CD14-positive monocyte (primary cell): Measurements from ENCODE around the gene HINFP. TPM values are rescaled to one million over a fixed set of nuclear protein-coding genes. Genes with fewer than 3 reads are reported as not detected.
A peak's percentile ranks its signal among the peaks of the same experiment; 100 is the strongest.

ENCODE experiments used
- DNase-seq, 3 donors: peaks; one replicate each; pipeline ENCODE4 v3.0.0-alpha.2; 2011 to 2022
- H2AFZ ChIP-seq: 2 replicates; pipeline ENCODE4 v1.6.0; 2012; ENCODE audit warnings: mild to moderate bottlenecking, low read depth, low read length, inconsistent platforms; ENCODE audit not compliant: insufficient read depth, poor library complexity, severe bottlenecking
- H3K27ac ChIP-seq, 2 donors: 1 replicate in 1 of 2; 2 replicates in 1 of 2; pipeline ENCODE4 v1.5.1; 2012 to 2013; ENCODE audit warnings: low read length in 2 of 2, control low read depth in 1 of 2, inconsistent platforms in 1 of 2, low read depth in 1 of 2, mild to moderate bottlenecking in 1 of 2
- H3K27me3 ChIP-seq, 2 donors: one replicate each; pipeline versions ENCODE4 v1.6.0 to v1.6.1; 2011 to 2013; ENCODE audit warnings: low read length in 2 of 2; ENCODE audit not compliant: control insufficient read depth in 2 of 2, insufficient read depth in 2 of 2
- H3K36me3 ChIP-seq, 2 donors: replicated peaks in 1 of 2; 1 replicate in 1 of 2; 2 replicates in 1 of 2; pipeline versions ENCODE4 v1.5.1 to v1.6.1; 2012 to 2013; ENCODE audit warnings: low read length in 2 of 2, control low read depth in 1 of 2, inconsistent platforms in 1 of 2, mild to moderate bottlenecking in 1 of 2; ENCODE audit not compliant: insufficient read depth in 2 of 2, control insufficient read depth in 1 of 2
- H3K4me1 ChIP-seq, 2 donors: 1 replicate in 1 of 2; 2 replicates in 1 of 2; pipeline versions ENCODE4 v1.5.1 to v1.6.1; 2012 to 2013; ENCODE audit warnings: low read length in 2 of 2, control low read depth in 1 of 2, inconsistent platforms in 1 of 2, mild to moderate bottlenecking in 1 of 2, moderate library complexity in 1 of 2; ENCODE audit not compliant: insufficient read depth in 2 of 2, control insufficient read depth in 1 of 2
- H3K4me2 ChIP-seq: replicated peaks from 2 replicates; pipeline ENCODE3; 2012; ENCODE audit warnings: low read length, moderate library complexity, mild to moderate bottlenecking; ENCODE audit not compliant: poor library complexity, severe bottlenecking; ENCODE audit errors: extremely low read depth
- H3K4me3 ChIP-seq, 3 experiments: fragments of 200-600 bp in 1 of 3; sonication (generic) in 1 of 3; replicated peaks in 1 of 3; 1 replicate in 2 of 3; 2 replicates in 1 of 3; pipeline ENCODE4 v1.5.1; 2011 to 2013; ENCODE audit warnings: low read length in 3 of 3, mild to moderate bottlenecking in 3 of 3, control low read depth in 2 of 3, low read depth in 2 of 3, inconsistent platforms in 1 of 3, moderate library complexity in 1 of 3
- H3K79me2 ChIP-seq: 2 replicates; pipeline ENCODE4 v1.6.0; 2012; ENCODE audit warnings: mild to moderate bottlenecking, control low read depth, inconsistent platforms, low read length, moderate library complexity; ENCODE audit not compliant: insufficient read depth
- H3K9ac ChIP-seq: 2 replicates; pipeline ENCODE4 v1.6.0; 2017; ENCODE audit warnings: low read length, mild to moderate bottlenecking; ENCODE audit not compliant: insufficient read depth, poor library complexity, severe bottlenecking
- H3K9me3 ChIP-seq, 2 donors: replicated peaks in 1 of 2; 1 replicate in 1 of 2; 2 replicates in 1 of 2; pipeline versions ENCODE4 v1.5.1 to v1.6.1; 2012 to 2013; ENCODE audit warnings: low read length in 2 of 2, control low read depth in 1 of 2; ENCODE audit not compliant: control insufficient read depth in 1 of 2, insufficient read depth in 1 of 2
- H4K20me1 ChIP-seq: 2 replicates; pipeline ENCODE4 v1.6.0; 2012; ENCODE audit warnings: mild to moderate bottlenecking, low read length, control low read depth, moderate library complexity; ENCODE audit not compliant: insufficient read depth
- H3K27ac Mint-ChIP-seq, 7 donors: one replicate each; pipeline ENCODE4 v1.8.0; 2020; ENCODE audit warnings: mild to moderate bottlenecking in 7 of 7, mixed read lengths in 7 of 7, moderate library complexity in 6 of 7, inconsistent platforms in 2 of 7
- H3K27me3 Mint-ChIP-seq, 3 donors: one replicate each; pipeline ENCODE4 v1.8.0; 2021 to 2022; ENCODE audit warnings: low read depth in 3 of 3, mild to moderate bottlenecking in 3 of 3, mixed read lengths in 3 of 3, moderate library complexity in 3 of 3, inconsistent platforms in 1 of 3
- H3K36me3 Mint-ChIP-seq, 2 donors: one replicate each; pipeline ENCODE4 v1.8.0; 2020; ENCODE audit warnings: mixed read lengths in 2 of 2, inconsistent platforms in 1 of 2, mild to moderate bottlenecking in 1 of 2
- H3K4me1 Mint-ChIP-seq: one replicate; pipeline ENCODE4 v1.8.0; 2020; ENCODE audit warnings: mild to moderate bottlenecking, mixed read lengths
- H3K4me3 Mint-ChIP-seq, 2 donors: one replicate each; pipeline ENCODE4 v1.8.0; 2020; ENCODE audit warnings: mild to moderate bottlenecking in 2 of 2, mixed read lengths in 2 of 2, moderate library complexity in 1 of 2
- H3K9me3 Mint-ChIP-seq, 7 donors: one replicate each; pipeline ENCODE4 v1.8.0; 2020 to 2022; ENCODE audit warnings: mixed read lengths in 7 of 7, mild to moderate bottlenecking in 6 of 7, moderate library complexity in 6 of 7, inconsistent platforms in 2 of 7
- WGBS: methylation state at CpG from one replicate; pipeline ENCODE4 v1.1.5; 2013; ENCODE audit warnings: missing lambda C conversion rate; ENCODE audit not compliant: insufficient coverage; 5-methylcytosine and 5-hydroxymethylcytosine counted together
- intact Hi-C, 2 donors: fragments of 100-400 bp; cut with micrococcal nuclease; formaldehyde crosslinking; loops; one replicate each; pipeline versions ENCODE4 v1.15.0 to v1.15.1; 2023
- polyA plus RNA-seq, 3 donors: library from polyadenylated mRNA; depleted of rRNA in 1 of 3; unstranded in 2 of 3; stranded (reverse) in 1 of 3; fragments of 300-500 nt in 2 of 3; fragments of >200 nt in 1 of 3; fragmentation: Illumina TruSeq in 2 of 3; gene quantifications; 1 replicate in 2 of 3; 2 replicates in 1 of 3; pipeline ENCODE4 v1.2.3, GENCODE V29; 2012 to 2021
- TF ChIP-seq, protein P1 (sequence below): fragments of 200-600 bp; IDR thresholded peaks from one replicate; pipeline ENCODE4 v1.8.0; 2022; ENCODE audit warnings: antibody characterized with exemption, mild to moderate bottlenecking

HINFP gene
- polyA plus RNA-seq, 3 donors = 8.0 to 43.0 (median 8.6) TPM

DNA sequence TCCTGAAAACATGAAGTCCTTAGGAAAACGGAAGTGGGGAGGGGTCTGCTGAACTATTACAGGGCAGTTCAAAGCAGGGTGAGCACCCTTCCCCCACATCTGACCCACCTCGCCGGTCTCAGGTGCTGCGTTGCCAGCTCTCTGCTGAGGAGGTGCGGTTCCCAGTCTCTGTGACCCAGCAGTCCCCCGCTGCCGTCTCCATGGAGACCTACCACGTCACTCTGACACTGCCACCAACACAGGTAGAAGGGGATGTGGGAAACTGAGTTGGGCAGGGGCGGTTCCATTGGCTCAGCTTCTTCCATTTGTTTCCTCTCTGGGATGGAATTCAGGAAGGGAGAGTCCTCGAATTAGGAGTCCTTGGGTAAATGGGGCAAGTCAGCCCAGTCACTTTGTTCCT lies 10.9 kb upstream of the HINFP start:
- H3K4me3 ChIP-seq = no peak overlapping the region
- no peaks in the 10 kb centered on the region for H3K27me3 ChIP-seq
- peak overlapping the region in 6 of 7 donors; percentile 20 to 86 (median 52) for H3K27ac Mint-ChIP-seq
- intact Hi-C loops = no loop called here
- no peak overlapping the region for H3K4me3 Mint-ChIP-seq
- H3K9ac ChIP-seq = no peak overlapping the region
- peaks cover 49 to 65% of the 10 kb centered on the region in 2 donors for H3K4me1 ChIP-seq
- WGBS = 100% methylated on average over 2 of the region's 10 CpGs
- H3K4me1 Mint-ChIP-seq = peaks cover 61% of the 10 kb centered on the region
- peaks cover 51 to 56% of the 10 kb centered on the region in 2 donors for H3K36me3 ChIP-seq
- H3K9me3 Mint-ChIP-seq = no peaks in the 10 kb centered on the region
- peaks cover 50% of the 10 kb centered on the region for H4K20me1 ChIP-seq
- DNase-seq = no peak
- TF ChIP-seq, protein P1, sequence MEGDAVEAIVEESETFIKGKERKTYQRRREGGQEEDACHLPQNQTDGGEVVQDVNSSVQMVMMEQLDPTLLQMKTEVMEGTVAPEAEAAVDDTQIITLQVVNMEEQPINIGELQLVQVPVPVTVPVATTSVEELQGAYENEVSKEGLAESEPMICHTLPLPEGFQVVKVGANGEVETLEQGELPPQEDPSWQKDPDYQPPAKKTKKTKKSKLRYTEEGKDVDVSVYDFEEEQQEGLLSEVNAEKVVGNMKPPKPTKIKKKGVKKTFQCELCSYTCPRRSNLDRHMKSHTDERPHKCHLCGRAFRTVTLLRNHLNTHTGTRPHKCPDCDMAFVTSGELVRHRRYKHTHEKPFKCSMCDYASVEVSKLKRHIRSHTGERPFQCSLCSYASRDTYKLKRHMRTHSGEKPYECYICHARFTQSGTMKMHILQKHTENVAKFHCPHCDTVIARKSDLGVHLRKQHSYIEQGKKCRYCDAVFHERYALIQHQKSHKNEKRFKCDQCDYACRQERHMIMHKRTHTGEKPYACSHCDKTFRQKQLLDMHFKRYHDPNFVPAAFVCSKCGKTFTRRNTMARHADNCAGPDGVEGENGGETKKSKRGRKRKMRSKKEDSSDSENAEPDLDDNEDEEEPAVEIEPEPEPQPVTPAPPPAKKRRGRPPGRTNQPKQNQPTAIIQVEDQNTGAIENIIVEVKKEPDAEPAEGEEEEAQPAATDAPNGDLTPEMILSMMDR = no peak
- no peaks in the 10 kb centered on the region for H3K9me3 ChIP-seq
- H3K79me2 ChIP-seq = peaks cover 67% of the 10 kb centered on the region
- no peaks in the 10 kb centered on the region for H3K27me3 Mint-ChIP-seq
- no peak overlapping the region for H2AFZ ChIP-seq
- H3K36me3 Mint-ChIP-seq = peaks cover 53 to 65% of the 10 kb centered on the region in 2 donors
- H3K4me2 ChIP-seq = no peak overlapping the region
- peak overlapping the region in 1 of 2 donors; percentile 38 for H3K27ac ChIP-seq

DNA sequence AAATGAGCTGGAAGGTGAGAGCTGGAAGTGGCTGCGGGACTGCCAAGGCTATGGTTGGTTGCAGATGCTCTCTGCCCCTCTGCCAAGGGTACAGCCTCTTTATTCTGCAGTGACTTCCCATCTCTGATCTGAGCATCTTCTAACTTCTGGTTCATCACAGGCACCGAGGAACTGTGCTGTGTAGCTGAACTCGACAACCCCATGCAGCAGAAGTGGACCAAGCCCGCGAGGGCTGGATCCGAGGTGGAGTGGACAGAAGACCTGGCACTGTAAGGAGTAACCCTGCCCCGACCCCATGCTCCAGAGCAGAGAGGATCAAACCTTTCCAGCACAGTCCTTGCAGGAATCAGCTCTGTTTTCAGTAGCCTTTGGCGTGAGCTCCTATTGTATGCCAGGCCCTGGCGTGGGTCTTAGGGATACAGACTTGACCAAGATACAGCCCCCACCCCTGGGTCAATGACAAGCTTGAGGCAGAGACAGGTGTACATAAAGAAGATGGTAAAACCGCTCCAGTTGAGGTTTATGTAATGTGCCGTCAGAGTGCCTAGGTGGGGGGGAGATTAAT lies 9.9 kb upstream of the HINFP start:
- Mint-ChIP-seq H3K36me3 (peaks cover 55 to 66% of the 10 kb centered on the region in 2 donors), H3K27me3 (no peaks in the 10 kb centered on the region), H3K4me3 (no peak overlapping the region), H3K9me3 (no peaks in the 10 kb centered on the region), H3K27ac (peak overlapping the region in 1 of 7 donors; percentile 40), H3K4me1 (peaks cover 60% of the 10 kb centered on the region)
- H3K36me3 ChIP-seq = peaks cover 51 to 56% of the 10 kb centered on the region in 2 donors
- TF ChIP-seq, protein P1 = no peak
- H4K20me1 ChIP-seq = peaks cover 50% of the 10 kb centered on the region
- no peak overlapping the region for H3K4me3 ChIP-seq
- no peak overlapping the region for H3K27ac ChIP-seq
- intact Hi-C loops = no loop called here
- H3K9me3 ChIP-seq = no peaks in the 10 kb centered on the region
- no peak for DNase-seq
- no peak overlapping the region for H2AFZ ChIP-seq
- peaks cover 47 to 65% of the 10 kb centered on the region in 2 donors for H3K4me1 ChIP-seq
- no peak overlapping the region for H3K4me2 ChIP-seq
- WGBS = 97% methylated on average over 8 of the region's 11 CpGs
- H3K27me3 ChIP-seq = no peaks in the 10 kb centered on the region
- H3K9ac ChIP-seq = no peak overlapping the region
- peaks cover 68% of the 10 kb centered on the region for H3K79me2 ChIP-seq
